Measurements from ENCODE around the gene SPPL3. TPM values are rescaled to one million over a fixed set of nuclear protein-coding genes. Genes with fewer than 3 reads are reported as not detected.

The SPPL3 gene
- total RNA-seq, 6 experiments from 2014 or later: 35.3 to 59.1 (median 47.1) TPM

DNA sequence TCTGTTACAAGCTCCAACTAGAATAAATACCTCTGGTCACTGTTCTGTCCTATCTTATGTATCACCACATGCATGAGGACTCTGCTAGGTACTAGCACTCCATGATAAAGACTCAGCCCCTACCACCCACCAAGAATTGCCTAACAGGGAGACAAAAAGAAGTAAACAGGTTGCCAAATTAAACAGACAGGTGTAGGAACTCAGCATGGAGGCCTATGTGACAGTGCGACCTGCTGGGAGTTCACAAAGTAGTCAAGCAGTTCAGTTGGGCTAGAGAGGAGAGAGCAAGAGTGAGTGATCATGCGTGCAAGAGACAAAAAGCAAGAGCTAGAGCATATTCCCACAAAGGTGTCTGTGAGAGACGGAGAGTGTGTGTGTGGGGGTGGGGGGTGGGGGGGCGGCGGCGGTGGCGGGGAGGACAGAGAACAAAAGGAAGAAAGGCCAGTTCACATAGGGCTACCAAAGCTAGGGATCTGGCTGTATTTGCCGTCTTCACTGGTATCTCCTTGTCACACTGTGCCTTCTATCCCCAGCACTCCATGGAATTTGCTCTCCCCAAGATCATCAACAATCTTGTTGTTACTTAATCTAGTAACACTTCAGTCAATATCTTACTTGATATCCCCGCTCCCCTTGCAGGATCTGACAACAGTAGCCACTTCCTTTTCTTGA is 81.2 kb downstream of the SPPL3 start:
- H3K9me3 Mint-ChIP-seq: no peaks in the 10 kb centered on the region
- no peak overlapping the region for H3K4me3 Mint-ChIP-seq
- no peak overlapping the region for H3K27ac Mint-ChIP-seq
- H3K36me3 Mint-ChIP-seq (ENCODE audit: low read depth): no peaks in the 10 kb centered on the region
- TF ChIP-seq, protein P1, sequence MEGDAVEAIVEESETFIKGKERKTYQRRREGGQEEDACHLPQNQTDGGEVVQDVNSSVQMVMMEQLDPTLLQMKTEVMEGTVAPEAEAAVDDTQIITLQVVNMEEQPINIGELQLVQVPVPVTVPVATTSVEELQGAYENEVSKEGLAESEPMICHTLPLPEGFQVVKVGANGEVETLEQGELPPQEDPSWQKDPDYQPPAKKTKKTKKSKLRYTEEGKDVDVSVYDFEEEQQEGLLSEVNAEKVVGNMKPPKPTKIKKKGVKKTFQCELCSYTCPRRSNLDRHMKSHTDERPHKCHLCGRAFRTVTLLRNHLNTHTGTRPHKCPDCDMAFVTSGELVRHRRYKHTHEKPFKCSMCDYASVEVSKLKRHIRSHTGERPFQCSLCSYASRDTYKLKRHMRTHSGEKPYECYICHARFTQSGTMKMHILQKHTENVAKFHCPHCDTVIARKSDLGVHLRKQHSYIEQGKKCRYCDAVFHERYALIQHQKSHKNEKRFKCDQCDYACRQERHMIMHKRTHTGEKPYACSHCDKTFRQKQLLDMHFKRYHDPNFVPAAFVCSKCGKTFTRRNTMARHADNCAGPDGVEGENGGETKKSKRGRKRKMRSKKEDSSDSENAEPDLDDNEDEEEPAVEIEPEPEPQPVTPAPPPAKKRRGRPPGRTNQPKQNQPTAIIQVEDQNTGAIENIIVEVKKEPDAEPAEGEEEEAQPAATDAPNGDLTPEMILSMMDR (IDR thresholded peaks at IDR 0.05): no peak
- no peaks in the 10 kb centered on the region for H3K4me1 Mint-ChIP-seq (ENCODE audit: low read depth)
- H3K27me3 Mint-ChIP-seq (ENCODE audit: insufficient read depth): no peaks in the 10 kb centered on the region
- DNase-seq: no peak

DNA sequence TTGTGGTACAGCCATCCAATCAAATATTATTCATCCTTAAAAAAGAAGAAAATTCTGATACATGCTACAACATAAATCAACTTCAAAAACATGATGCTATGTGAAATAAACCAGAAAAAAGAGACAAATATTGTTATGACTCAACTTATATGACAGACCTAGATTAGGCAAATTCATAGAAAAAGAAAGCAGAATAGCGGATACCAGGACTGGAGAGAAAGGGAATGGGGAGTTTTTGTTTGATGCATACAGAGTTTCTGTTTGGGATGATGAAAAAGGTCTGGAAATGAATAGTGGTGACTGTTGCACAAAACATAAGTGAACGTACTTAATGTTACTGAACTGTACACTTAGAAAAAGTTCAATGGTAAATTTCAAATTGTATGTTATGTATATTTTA is 82.3 kb downstream of the SPPL3 start:
- Mint-ChIP-seq H3K4me3 (no peak overlapping the region), H3K36me3 (ENCODE audit: low read depth) (no peaks in the 10 kb centered on the region), H3K27me3 (ENCODE audit: insufficient read depth) (no peaks in the 10 kb centered on the region), H3K9me3 (no peaks in the 10 kb centered on the region), H3K4me1 (ENCODE audit: low read depth) (no peaks in the 10 kb centered on the region), H3K27ac (no peak overlapping the region)
- TF ChIP-seq, protein P1 (IDR thresholded peaks at IDR 0.05): no peak
- no peak for DNase-seq

DNA sequence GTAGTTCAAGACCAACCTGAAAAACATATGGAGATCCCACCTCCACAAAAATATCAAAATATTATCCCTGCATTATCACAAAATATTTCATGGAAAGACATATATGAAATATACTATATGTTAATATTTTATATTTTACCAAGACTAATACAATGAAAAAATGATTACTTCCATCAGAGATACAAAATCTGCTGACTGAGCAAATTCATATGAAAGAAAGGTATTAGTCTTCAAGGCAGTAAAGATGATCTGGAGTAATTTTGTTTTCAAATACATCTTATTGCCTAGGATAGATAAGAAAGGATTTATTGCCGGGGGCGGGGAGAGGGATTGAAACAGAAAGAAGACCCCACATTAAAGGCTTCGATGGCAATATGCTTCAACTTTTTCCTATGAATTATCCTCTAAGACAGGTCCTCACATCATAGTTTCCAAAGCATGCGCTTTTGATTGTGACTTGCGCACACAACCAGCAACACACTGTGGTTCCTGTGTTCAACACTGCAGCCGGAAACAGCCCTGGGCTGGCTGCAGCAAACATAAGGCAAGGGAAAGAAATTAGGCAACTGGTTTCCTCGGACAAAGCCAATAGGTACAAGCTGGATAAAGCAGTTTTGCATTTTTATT is 83.2 kb downstream of the SPPL3 start:
- Mint-ChIP-seq H3K4me3 (no peak overlapping the region), H3K27ac (no peak overlapping the region)
- TF ChIP-seq, protein P1 (IDR thresholded peaks at IDR 0.05): no peak

DNA sequence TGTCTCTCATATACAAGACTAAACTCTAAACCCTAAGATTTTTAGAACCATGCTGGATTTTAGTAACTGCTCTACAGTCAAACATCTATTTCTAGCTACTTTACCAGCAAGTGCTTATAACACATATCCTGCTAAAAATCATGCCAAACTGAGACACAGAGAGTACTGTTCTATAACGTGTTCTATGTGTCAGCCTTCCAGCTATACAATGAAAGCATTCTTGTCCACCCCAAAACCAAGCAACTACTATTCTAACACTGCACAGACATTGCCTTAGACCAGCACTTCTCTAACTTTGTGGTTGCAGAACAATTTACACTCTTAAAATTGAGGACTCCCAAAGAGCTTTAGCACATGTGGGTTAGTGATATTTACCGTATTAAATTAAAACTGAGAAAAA is 85.7 kb downstream of the SPPL3 start:
- H3K9me3 Mint-ChIP-seq: no peaks in the 10 kb centered on the region
- TF ChIP-seq, protein P1 (IDR thresholded peaks at IDR 0.05): no peak
- no peaks in the 10 kb centered on the region for H3K27me3 Mint-ChIP-seq (ENCODE audit: insufficient read depth)
- no peak overlapping the region for H3K27ac Mint-ChIP-seq
- DNase-seq: no peak
- H3K36me3 Mint-ChIP-seq (ENCODE audit: low read depth): no peaks in the 10 kb centered on the region
- H3K4me1 Mint-ChIP-seq (ENCODE audit: low read depth): no peaks in the 10 kb centered on the region
- no peak overlapping the region for H3K4me3 Mint-ChIP-seq

More for the DNA sequence above, 83.2 kb downstream of the SPPL3 start:
- DNase-seq: no peak
- no peaks in the 10 kb centered on the region for H3K4me1 Mint-ChIP-seq (ENCODE audit: low read depth)
- no peaks in the 10 kb centered on the region for H3K36me3 Mint-ChIP-seq (ENCODE audit: low read depth)
- no peaks in the 10 kb centered on the region for H3K9me3 Mint-ChIP-seq
- H3K27me3 Mint-ChIP-seq (ENCODE audit: insufficient read depth): no peaks in the 10 kb centered on the region

DNA sequence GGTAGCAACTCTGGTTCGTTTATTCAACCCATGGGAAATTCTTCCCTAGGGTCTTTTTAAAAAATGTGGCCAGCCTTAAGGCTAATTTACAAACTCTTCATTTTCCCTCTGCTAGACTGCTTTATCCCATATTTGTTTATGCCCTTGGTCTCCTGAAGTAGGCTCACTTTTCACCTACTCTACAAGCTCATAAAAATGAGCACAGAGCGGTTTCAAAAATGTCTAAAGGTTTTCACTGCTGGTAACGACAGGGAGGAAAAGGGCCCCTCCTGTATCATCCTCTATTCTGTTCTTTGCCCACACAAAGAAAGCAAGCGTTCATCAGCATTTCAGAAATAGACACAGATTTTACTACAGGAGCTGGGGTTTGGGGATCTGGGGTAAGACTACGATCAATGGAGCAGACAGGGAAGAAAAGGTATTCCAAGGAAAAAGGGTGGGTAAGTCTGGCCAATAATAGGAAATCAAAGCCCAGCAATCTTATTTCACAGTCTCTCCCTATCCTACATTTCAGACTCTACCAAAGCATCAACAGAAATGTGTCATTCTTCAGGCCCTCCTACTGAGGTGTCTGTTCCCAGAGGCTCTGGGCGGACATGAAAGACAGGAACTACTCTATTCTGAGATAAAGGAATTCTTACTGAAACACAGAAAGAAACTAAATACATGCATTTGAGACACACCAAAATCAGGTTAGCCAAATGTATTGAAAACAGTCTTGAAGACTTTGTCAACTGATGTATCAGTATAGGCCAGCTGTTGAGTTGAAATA is 86.4 kb downstream of the SPPL3 start:
- H3K4me1 Mint-ChIP-seq (ENCODE audit: low read depth): no peaks in the 10 kb centered on the region
- TF ChIP-seq, protein P1 (IDR thresholded peaks at IDR 0.05): no peak
- DNase-seq: no peak
- no peaks in the 10 kb centered on the region for H3K36me3 Mint-ChIP-seq (ENCODE audit: low read depth)
- H3K27me3 Mint-ChIP-seq (ENCODE audit: insufficient read depth): no peaks in the 10 kb centered on the region
- no peak overlapping the region for H3K27ac Mint-ChIP-seq
- no peaks in the 10 kb centered on the region for H3K9me3 Mint-ChIP-seq
- H3K4me3 Mint-ChIP-seq: no peak overlapping the region
